Gastrocnemius medialis (tissue), 4 donors: Measurements from ENCODE around the gene STAM. TPM values are rescaled to one million over a fixed set of nuclear protein-coding genes. Genes with fewer than 3 reads are reported as not detected.

Experiments used
- ATAC-seq, 2 donors: fragments of 150-250 bp; one replicate each; pipeline ENCODE4 v1.9.1; 2016
- DNase-seq, 2 donors: peaks; one replicate each; pipeline ENCODE4 v3.0.0-alpha.2; 2019
- H3K27ac ChIP-seq, 4 donors: fragments of 200-600 bp; sonication (generic); 1 replicate in 1 of 4; 2 replicates in 3 of 4; pipeline ENCODE4 v1.5.1; 2016 to 2018; ENCODE audit warnings: mild to moderate bottlenecking in 2 of 4, moderate library complexity in 1 of 4
- H3K27me3 ChIP-seq, 3 donors: fragments of 200-600 bp; sonication (generic) in 2 of 3; 1 replicate in 1 of 3; 2 replicates in 2 of 3; pipeline versions ENCODE4 v1.5.1 to v1.6.0; 2016 to 2019; ENCODE audit warnings: mild to moderate bottlenecking in 1 of 3, moderate library complexity in 1 of 3
- H3K36me3 ChIP-seq, 2 donors: fragments of 200-600 bp; sonication (generic) in 1 of 2; one replicate each; pipeline ENCODE4 v1.5.1; 2017 to 2018
- H3K4me1 ChIP-seq, 2 donors: fragments of 200-600 bp; sonication (generic) in 1 of 2; one replicate each; pipeline ENCODE4 v1.5.1; 2016 to 2017; ENCODE audit warnings: mild to moderate bottlenecking in 2 of 2
- H3K4me3 ChIP-seq, 4 donors: fragments of 200-600 bp; sonication (generic) in 3 of 4; 1 replicate in 1 of 4; 2 replicates in 3 of 4; pipeline ENCODE4 v1.5.1; 2016 to 2019; ENCODE audit warnings: mild to moderate bottlenecking in 2 of 4
- H3K9me3 ChIP-seq, 3 donors: fragments of 200-600 bp; sonication (generic) in 2 of 3; 1 replicate in 1 of 3; 2 replicates in 2 of 3; pipeline ENCODE4 v1.5.1; 2016 to 2019
- CTCF ChIP-seq, 5 experiments: fragments of 450-650 bp in 3 of 5; fragments of 200-600 bp in 2 of 5; sonication (generic) in 2 of 5; IDR thresholded peaks in 4 of 5; conservative IDR thresholded peaks in 1 of 5; 1 replicate in 4 of 5; 2 replicates in 1 of 5; pipeline ENCODE4 v1.5.1; 2016 to 2019; ENCODE audit warnings: antibody characterized with exemption in 5 of 5, mild to moderate bottlenecking in 3 of 5, moderate library complexity in 3 of 5
- POLR2A ChIP-seq, 2 donors: fragments of 450-650 bp; IDR thresholded peaks; one replicate each; pipeline ENCODE4 v1.6.1; 2017; ENCODE audit warnings: antibody characterized with exemption in 2 of 2, mild to moderate bottlenecking in 2 of 2, moderate library complexity in 2 of 2
- in situ Hi-C, 4 donors: fragments of 200-750 bp; cut with MboI; loops; one replicate each; pipeline versions ENCODE4 v1.15.0 to v1.8.0; 2017; ENCODE audit warnings: low sequenced_read_pairs in 4 of 4
- intact Hi-C: fragments of 100-400 bp; cut with DNase I; formaldehyde crosslinking; loops from one replicate; pipeline ENCODE4 v1.15.1; 2023; ENCODE audit warnings: low total_unique reads
- total RNA-seq, 4 donors: library from RNA; depleted of rRNA; stranded (reverse); fragments of >200 nt; gene quantifications; one replicate each; pipeline versions ENCODE4 v1.1.0 to v1.2.3, GENCODE V29; 2016

The STAM gene
- 10 to 100 TPM; 28.6 to 52.0 (median 35.2) TPM for total RNA-seq

DNA sequence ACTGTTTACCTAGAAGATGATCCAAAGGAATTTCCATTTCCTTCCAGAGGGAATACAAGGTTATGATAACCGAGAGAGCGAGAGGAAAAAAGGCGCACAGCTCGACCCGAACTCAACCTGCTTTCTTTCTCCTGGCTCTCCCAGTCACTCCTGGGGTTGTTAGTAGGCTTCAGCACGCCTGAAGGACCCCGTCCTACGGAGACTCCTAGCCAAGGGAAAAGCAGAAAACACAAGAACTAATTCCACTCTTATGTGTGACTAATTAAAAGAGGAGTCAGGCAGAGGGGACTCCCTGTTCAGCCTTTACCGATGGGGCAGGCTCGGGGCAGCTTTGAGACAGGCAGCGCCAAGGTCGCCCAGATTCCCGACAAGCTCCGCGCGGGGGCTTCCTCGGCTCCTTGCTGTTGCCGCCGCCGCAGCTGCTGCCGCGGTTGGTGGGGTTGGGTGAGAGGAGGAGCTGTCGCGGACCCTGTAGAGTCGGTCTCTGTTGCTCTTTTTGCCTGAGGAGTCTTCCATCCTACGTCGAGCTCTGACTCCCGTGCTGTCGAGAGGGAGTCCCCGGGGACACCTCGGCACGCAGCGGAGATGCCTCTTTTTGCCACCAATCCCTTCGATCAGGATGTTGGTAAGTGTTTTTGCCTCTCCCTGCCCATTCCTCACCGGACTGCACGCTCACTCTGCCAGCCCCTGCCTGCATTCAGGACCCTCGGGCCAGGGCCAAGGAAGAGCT is at the start of gene STAM:
STAM (plus strand) TSS at position 397 of the 730 bp plus-strand sequence; CDS start at position 586, 189 bp downstream.
- TF ChIP-seq POLR2A (IDR thresholded peaks at IDR 0.05) (peak; percentile 88 to 91), CTCF (IDR thresholded peaks at IDR 0.05 in 4 of 5, conservative IDR thresholded peaks at IDR 0.05 in 1 of 5) (no peak)
- H3K27ac ChIP-seq, result peak within 1 kb of the TSS; percentile 83 to 99 (median 97)
- ATAC-seq, result peak; percentile 83 to 91
- in situ Hi-C loops, result no loop called here
- no peaks in the 10 kb centered on the region for H3K9me3 ChIP-seq
- intact Hi-C loops, result loop anchor here (1.0 to 2.0 kb wide), 2 partner anchors 27 to 29 kb away; partner anchors contain the start of gene HACD1
- DNase-seq, result peak; percentile 84 to 90
- no peaks in the 10 kb centered on the region for H3K36me3 ChIP-seq
- no peaks in the 10 kb centered on the region for H3K27me3 ChIP-seq
- H3K4me1 ChIP-seq, result peaks cover 38 to 43% of the 10 kb centered on the region in 2 donors
- peak within 1 kb of the TSS; percentile 72 to 97 (median 93) for H3K4me3 ChIP-seq

GRCh38 chr10:17597386-17597785 is 46.6 kb upstream of the STAM start:
- Histone ChIP-seq H3K36me3 (peaks cover 0 to 16% of the 10 kb centered on the region in 2 donors), H3K27ac (no peak overlapping the region), H3K9me3 (no peaks in the 10 kb centered on the region), H3K4me3 (no peak overlapping the region), H3K4me1 (no peaks in the 10 kb centered on the region), H3K27me3 (no peaks in the 10 kb centered on the region)
- no peak for TF ChIP-seq POLR2A (IDR thresholded peaks at IDR 0.05)
- no peak for TF ChIP-seq CTCF (IDR thresholded peaks at IDR 0.05 in 4 of 5, conservative IDR thresholded peaks at IDR 0.05 in 1 of 5)
- ATAC-seq, result no peak
- intact Hi-C loops (no loop called here), in situ Hi-C loops (no loop called here)
- no peak for DNase-seq

DNA sequence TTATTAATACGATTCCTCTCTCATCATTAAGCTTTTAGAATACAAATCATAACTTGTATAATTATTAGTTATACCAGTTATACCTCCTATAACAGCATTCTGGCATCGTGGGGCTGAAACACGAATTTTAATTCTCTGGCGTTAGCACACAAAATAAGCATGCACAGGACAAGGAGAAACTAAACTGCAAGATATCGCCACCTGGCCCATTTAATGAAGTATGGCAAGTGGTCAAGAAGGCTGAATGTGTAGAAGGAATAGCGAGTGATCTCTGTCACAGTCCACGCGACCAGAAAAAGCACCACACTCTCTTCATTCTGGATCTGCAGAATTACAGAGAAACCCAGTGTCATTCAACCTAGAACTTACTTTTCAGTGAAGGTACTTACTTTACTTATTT is 44.9 kb upstream of the STAM start:
- H3K9me3 ChIP-seq, result no peaks in the 10 kb centered on the region
- H3K36me3 ChIP-seq, result peaks cover 0 to 7% of the 10 kb centered on the region in 2 donors
- H3K4me1 ChIP-seq, result no peaks in the 10 kb centered on the region
- H3K4me3 ChIP-seq, result no peak overlapping the region
- no peak for DNase-seq
- H3K27ac ChIP-seq, result no peak overlapping the region
- intact Hi-C loops (no loop called here), in situ Hi-C loops (no loop called here)
- H3K27me3 ChIP-seq, result no peaks in the 10 kb centered on the region
- TF ChIP-seq CTCF (IDR thresholded peaks at IDR 0.05 in 4 of 5, conservative IDR thresholded peaks at IDR 0.05 in 1 of 5), result no peak
- TF ChIP-seq POLR2A (IDR thresholded peaks at IDR 0.05), result no peak
- no peak for ATAC-seq

GRCh38 chr10:17605936-17606335 is 38.0 kb upstream of the STAM start:
- Histone ChIP-seq H3K9me3 (no peaks in the 10 kb centered on the region), H3K4me1 (no peaks in the 10 kb centered on the region), H3K27me3 (no peaks in the 10 kb centered on the region), H3K4me3 (no peak overlapping the region), H3K27ac (no peak overlapping the region), H3K36me3 (no peaks in the 10 kb centered on the region)
- in situ Hi-C loops, result loop anchor here (5.0 to 25.0 kb wide), 4 partner anchors 136 to 606 kb away; no protein-coding TSS in a partner anchor
- intact Hi-C loops, result no loop called here
- ATAC-seq (no peak), DNase-seq (no peak)
- no peak for TF ChIP-seq POLR2A (IDR thresholded peaks at IDR 0.05)
- no peak for TF ChIP-seq CTCF (IDR thresholded peaks at IDR 0.05 in 4 of 5, conservative IDR thresholded peaks at IDR 0.05 in 1 of 5)
